NB4 (cell line): ENCODE results near the gene NFS1.

Source experiments
- CTCF ChIP-seq: IDR thresholded peaks from one replicate; pipeline ENCODE4 v1.5.1; 2012; ENCODE audit warnings: low read depth, low read length
- MAX ChIP-seq: IDR thresholded peaks from 2 replicates; pipeline ENCODE4 v1.6.1; 2011; ENCODE audit warnings: low read depth, low read length
- MYC ChIP-seq: IDR thresholded peaks from 2 replicates; pipeline ENCODE4 v1.6.1; 2011; ENCODE audit warnings: low read depth, low read length
- POLR2A ChIP-seq: IDR thresholded peaks from 2 replicates; pipeline ENCODE4 v1.6.1; 2011; ENCODE audit warnings: mild to moderate bottlenecking; ENCODE audit not compliant: insufficient read length; ENCODE audit errors: extremely low read depth

- TF ChIP-seq CTCF (no peak), MYC (no peak), POLR2A (no peak), MAX (no peak)
Observed at GRCh38 chr20:35720165-35721123, 21.3 kb upstream of the NFS1 start.
